HG03175 (cell line): Measurements from ENCODE around the gene GREB1.

ENCODE experiments used
- ATAC-seq: cut with Tn5 transposase; IDR thresholded peaks from one replicate; pipeline ENCODE4 v1.9.1; 2021; ENCODE audit warnings: mild to moderate bottlenecking, moderate library complexity; ENCODE audit not compliant: unreplicated experiment

Gene GREB1

GRCh38 chr2:11509657-11510360, 24.0 kb upstream of the GREB1 start:
- ATAC-seq = no peak

DNA sequence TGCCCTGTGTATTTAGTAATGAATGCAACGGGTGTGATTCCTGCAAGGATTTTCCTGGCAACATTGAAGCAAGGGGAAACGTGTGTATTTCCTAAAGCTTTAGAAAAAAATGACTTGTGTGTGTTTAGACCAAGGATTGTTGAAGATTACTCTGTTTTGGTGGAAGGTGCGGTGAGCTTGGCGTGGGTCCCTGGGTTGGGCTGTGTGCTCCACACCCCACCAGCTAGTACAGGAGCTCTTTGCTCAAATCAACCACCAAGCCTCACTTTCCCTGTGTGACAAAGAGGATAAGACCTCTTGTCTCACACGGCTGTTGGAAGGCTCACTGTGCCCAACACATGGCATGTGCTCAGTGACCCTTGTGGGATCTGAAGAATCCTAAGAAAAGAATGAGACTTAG, 21.4 kb upstream of the GREB1 start:
- ATAC-seq = no peak

DNA sequence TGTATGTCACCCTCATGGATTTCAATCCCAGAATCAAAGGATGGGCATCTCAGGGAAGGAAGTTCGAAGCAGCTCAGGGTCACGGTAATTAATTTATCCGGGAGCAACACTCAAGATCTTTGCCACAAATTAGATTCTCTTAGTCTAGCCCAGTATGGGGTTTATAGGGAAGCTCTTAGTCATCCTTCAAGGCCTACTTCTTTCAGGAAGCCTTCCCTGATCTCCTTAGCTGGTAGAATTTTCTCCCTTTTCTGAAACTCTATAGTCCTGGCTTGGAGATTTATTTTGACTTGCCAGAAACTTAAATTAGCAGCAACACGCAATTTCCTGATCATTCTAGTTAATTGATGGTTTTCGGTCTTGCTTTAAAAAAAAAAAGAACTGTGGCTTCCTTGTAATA, 20.5 kb upstream of the GREB1 start:
- ATAC-seq = no peak

DNA sequence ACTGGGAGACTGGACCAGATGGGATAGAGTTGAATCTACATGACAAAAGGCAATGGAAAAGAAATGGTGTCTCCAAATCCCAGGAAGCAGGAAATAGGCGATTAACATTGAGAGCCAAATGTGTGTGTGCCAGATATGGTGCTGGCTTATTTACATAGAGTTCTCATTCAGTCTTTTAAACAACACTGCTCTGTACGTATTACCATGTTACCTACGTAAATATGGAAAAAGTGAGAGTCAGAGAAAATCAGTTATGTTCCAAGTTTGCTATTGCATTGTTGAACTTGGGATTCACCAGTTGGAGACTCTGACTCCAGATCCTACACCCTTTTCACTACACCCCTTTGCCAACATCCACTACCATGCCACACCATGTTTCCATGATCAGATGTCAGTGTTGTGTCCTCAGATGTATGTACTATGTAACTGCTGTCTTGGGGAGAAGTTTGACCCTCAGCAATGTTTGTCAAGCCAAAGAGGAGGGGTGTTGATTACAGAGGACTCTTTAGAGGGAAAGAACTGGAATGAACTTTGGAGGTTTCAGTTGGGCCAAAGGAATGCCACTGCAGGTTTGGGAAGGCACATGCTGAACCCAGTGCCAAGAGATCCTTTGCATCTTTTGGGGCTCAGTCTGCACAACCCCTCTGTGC, 19.6 kb upstream of the GREB1 start:
- ATAC-seq = no peak

GRCh38 chr2:11514904-11515303, 18.9 kb upstream of the GREB1 start:
- ATAC-seq = no peak

GRCh38 chr2:11515490-11515981, 18.3 kb upstream of the GREB1 start:
- no peak for ATAC-seq

- no peak for ATAC-seq
Observed at GRCh38 chr2:11516984-11517648, 16.7 kb upstream of the GREB1 start.

- no peak for ATAC-seq
Observed at GRCh38 chr2:11517906-11518305, 15.9 kb upstream of the GREB1 start.

GRCh38 chr2:11520092-11520693, 13.7 kb upstream of the GREB1 start:
- ATAC-seq = no peak

DNA sequence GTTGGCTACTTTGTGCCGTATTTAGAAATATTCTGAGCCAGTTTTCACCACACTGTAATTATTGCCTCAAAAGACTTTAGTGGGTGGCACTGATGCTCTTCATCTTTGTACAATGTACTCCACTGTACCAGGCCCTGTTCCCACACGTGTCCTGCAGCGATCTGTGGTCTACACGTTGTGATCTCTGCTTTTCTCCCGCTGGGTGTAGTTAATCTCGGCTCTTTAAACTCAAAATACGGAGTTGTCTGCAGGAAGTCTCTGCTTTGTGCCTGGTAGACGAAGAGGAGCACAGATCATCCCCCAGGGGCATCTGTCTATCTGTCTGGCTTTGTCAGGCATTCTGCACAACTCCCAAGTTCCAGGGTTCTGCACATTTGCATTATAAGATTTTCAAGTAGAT, 12.1 kb upstream of the GREB1 start:
- ATAC-seq = no peak

DNA sequence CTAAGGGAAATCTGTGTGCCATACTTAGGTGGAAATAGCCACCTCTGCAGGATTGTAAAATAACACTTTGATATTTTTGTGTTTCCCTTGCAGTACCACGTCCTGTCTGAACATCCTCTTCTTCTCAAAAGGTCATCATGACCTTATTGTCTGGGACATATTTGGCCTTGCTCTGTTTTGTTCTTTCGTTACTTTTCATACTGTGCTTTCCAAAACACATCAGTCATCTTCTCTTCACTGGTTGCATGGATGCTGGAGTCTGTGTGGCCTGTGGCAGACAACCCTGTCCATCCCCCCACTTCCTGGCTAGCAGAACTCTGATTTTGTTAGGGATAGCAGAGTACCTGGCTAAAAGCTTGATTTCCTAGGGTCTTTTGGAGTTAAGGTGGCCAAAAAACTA, 9.4 kb upstream of the GREB1 start:
- ATAC-seq = no peak

GRCh38 chr2:11525762-11526161, 8.1 kb upstream of the GREB1 start:
- no peak for ATAC-seq

GRCh38 chr2:11527001-11527400, 6.8 kb upstream of the GREB1 start:
- peak; percentile 43 for ATAC-seq

DNA sequence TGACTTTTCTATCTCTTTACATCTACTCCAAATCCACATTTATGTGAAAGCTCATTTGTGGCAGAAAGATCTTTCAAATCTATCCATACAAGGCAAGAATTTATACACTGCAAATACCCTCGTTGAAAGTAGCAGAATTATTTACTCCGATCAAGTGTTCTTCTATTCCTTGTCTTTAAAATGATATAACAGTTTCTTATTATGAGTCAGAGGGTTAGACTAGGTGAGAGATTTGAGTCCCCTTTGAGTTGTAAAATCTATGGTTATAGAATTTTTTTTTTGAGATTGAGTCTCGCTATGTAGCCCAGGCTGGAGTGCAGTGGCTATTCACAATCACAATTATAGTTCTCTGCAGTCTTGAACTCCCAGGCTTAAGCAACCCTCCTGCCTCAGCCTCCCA, 5.6 kb upstream of the GREB1 start:
- ATAC-seq = no peak

- no peak for ATAC-seq
Observed at GRCh38 chr2:11530864-11531465, 2.9 kb upstream of the GREB1 start.

DNA sequence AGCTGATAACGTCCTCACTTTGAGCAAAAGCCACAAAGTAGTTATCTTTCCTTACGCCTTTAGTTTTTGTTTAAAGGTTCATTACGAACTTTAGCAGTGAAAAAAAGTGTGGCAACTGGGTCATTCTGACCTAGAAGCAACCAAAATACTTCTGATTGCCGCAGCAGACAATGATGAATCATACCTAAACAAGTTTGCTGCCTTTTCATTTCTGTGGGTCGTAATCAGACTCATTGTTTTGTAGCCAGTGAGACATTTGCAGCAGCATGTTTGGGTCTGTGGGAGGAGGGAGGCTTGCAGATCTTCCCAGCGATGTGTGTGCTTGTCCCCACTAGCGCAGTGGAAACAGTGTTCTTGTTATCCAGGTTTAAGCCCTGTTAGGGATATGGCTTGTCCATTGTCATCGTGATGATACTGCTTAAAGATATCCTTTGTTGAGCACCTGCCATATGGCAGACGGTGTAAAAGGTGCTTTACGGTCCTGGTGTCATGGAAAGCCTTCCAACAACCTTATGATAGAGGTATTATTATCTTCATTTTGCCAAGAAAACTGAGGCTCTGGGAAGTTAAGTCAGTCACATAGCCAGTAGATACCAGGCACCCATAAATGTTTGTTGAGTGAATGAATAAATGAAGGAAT, 1.3 kb upstream of the GREB1 start:
- no peak for ATAC-seq

GRCh38 chr2:11534071-11534745, 363 bp downstream of the GREB1 start:
- no peak for ATAC-seq

GRCh38 chr2:11534746-11535484, 1.1 kb downstream of the GREB1 start:
- no peak for ATAC-seq

DNA sequence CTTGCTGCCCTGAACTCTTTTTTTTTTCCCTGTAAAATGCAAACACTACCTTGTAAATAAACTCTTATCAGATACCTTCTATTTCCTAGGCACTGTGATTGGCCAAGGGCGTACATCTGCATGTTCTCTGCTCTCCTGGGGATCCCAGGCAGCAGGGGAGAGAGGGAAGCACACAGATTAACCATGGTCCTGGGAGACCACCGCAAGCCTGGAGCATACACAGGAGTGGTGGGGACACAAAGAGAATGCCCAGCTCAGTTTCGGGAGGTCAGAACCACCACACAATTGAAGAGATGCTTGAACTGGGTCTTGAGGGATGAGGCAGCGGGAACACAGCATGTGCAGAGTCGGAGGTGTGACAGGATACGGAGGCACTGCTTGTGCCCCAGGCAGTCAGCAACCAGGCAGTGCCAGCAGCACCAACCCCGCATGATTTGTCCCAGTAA, 2.1 kb downstream of the GREB1 start:
- no peak for ATAC-seq
